Hepatocyte (in vitro differentiated cells): ENCODE data around the gene KDM2A. TPM values are rescaled to one million over a fixed set of nuclear protein-coding genes. Genes with fewer than 3 reads are reported as not detected.
A peak's percentile ranks its signal among the peaks of the same experiment; 100 is the strongest.

Experiments
- DNase-seq: peaks from one replicate; pipeline ENCODE4 v3.0.0-alpha.2; 2016; ENCODE audit warnings: low spot score
- H2AFZ ChIP-seq: fragments of 200-600 bp; sonication (generic); 2 replicates; pipeline ENCODE4 v1.6.0; 2016; ENCODE audit warnings: antibody characterized with exemption, mild to moderate bottlenecking
- H3K27ac ChIP-seq: fragments of 200-600 bp; sonication (generic); 2 replicates; pipeline ENCODE4 v1.5.1; 2016; ENCODE audit warnings: mild to moderate bottlenecking
- H3K27me3 ChIP-seq: fragments of 200-600 bp; sonication (generic); 2 replicates; pipeline ENCODE4 v1.6.1; 2016
- H3K36me3 ChIP-seq: fragments of 200-600 bp; sonication (generic); replicated peaks from 2 replicates; pipeline ENCODE4 v1.5.1; 2016; ENCODE audit warnings: low read depth; ENCODE audit not compliant: insufficient read depth
- H3K4me1 ChIP-seq: fragments of 200-600 bp; sonication (generic); 2 replicates; pipeline ENCODE4 v1.5.1; 2016; ENCODE audit warnings: mild to moderate bottlenecking, moderate library complexity; ENCODE audit not compliant: insufficient read depth
- H3K4me2 ChIP-seq: fragments of 200-600 bp; sonication (generic); 2 replicates; pipeline ENCODE4 v1.6.0; 2016
- H3K4me3 ChIP-seq: fragments of 200-600 bp; sonication (generic); 2 replicates; pipeline ENCODE4 v1.5.1; 2016; ENCODE audit warnings: mild to moderate bottlenecking
- H3K79me2 ChIP-seq: fragments of 200-600 bp; sonication (generic); 2 replicates; pipeline ENCODE4 v1.6.0; 2017; ENCODE audit warnings: mild to moderate bottlenecking
- H3K9me2 ChIP-seq: fragments of 200-600 bp; sonication (generic); replicated peaks from 2 replicates; pipeline ENCODE4 v1.6.0; 2017; ENCODE audit warnings: mild to moderate bottlenecking; ENCODE audit not compliant: insufficient read depth
- H3K9me3 ChIP-seq: fragments of 200-600 bp; sonication (generic); 2 replicates; pipeline ENCODE4 v1.5.1; 2016; ENCODE audit warnings: low read depth, mild to moderate bottlenecking
- H4K20me1 ChIP-seq: fragments of 200-600 bp; sonication (generic); 2 replicates; pipeline ENCODE4 v1.6.0; 2016; ENCODE audit warnings: mild to moderate bottlenecking; ENCODE audit not compliant: insufficient read depth, poor library complexity, severe bottlenecking
- CTCF ChIP-seq: fragments of 200-600 bp; sonication (generic); IDR thresholded peaks from 2 replicates; pipeline ENCODE4 v1.5.1; 2016; ENCODE audit warnings: antibody characterized with exemption, mild to moderate bottlenecking; ENCODE audit not compliant: poor library complexity
- EZH2 ChIP-seq: fragments of 200-600 bp; sonication (generic); IDR thresholded peaks from 2 replicates; pipeline ENCODE4 v1.6.1; 2016; ENCODE audit warnings: antibody characterized with exemption, mild to moderate bottlenecking, borderline replicate concordance
- EZH2phosphoT487 ChIP-seq: fragments of 200-600 bp; sonication (generic); IDR thresholded peaks from one replicate; pipeline ENCODE4 v1.6.1; 2018; ENCODE audit warnings: antibody characterized with exemption, mild to moderate bottlenecking, low read depth, moderate library complexity; ENCODE audit not compliant: unreplicated experiment, severe bottlenecking
- WGBS: methylation state at CpG from one replicate; pipeline ENCODE4 v1.1.6; 2016; ENCODE audit warnings: low lambda C conversion rate; ENCODE audit errors: missing lambda C conversion rate; 5-methylcytosine and 5-hydroxymethylcytosine counted together
- polyA plus RNA-seq: library from polyadenylated mRNA; unstranded; fragments of >200 nt; fragmentation: Nextera tagmentation; extraction: Ambion mirVana; gene quantifications from 2 replicates; pipeline ENCODE4 v1.2.1, GENCODE V29; 2016
- total RNA-seq: library from RNA; depleted of rRNA; stranded (reverse); fragments of >200 nt; gene quantifications from 2 replicates; pipeline ENCODE4 v1.2.3, GENCODE V29; 2014

Gene KDM2A
- total and polyA plus RNA-seq, 2 experiments from 2014 or later = 18.7 to 51.2 TPM

DNA sequence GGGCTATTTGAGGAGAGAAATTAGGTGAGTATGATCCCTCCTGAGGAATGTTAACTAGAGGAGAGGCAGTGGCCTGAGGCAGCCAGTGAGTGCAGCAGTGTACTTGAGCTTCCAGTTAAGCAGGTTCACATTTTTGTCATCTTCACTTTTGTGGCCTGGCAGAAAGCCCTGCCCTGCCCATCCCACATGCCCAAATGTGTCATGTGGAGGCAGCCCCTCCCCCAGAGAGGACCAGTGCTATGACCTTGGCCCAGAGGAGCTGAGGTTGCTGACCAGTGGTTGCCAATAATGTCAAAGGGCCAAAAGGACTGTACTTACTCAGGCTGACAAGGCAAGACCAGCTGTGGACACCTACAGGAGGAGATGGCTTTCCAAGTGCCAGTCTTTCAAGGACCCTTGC lies 129.6 kb downstream of the KDM2A start:
- Histone ChIP-seq H3K4me1 (no peaks in the 10 kb centered on the region), H3K9me3 (no peaks in the 10 kb centered on the region), H3K4me2 (no peak overlapping the region), H3K27ac (peak overlapping the region; percentile 67), H4K20me1 (peaks cover 12% of the 10 kb centered on the region), H3K79me2 (peaks cover 21% of the 10 kb centered on the region), H3K36me3 (peaks cover 5% of the 10 kb centered on the region), H2AFZ (no peak overlapping the region), H3K9me2 (no peaks in the 10 kb centered on the region), H3K27me3 (no peaks in the 10 kb centered on the region), H3K4me3 (no peak overlapping the region)
- TF ChIP-seq CTCF (no peak), EZH2phosphoT487 (no peak), EZH2 (no peak)
- no peak for DNase-seq

- Histone ChIP-seq H3K36me3 (peaks cover 5% of the 10 kb centered on the region), H3K9me3 (no peaks in the 10 kb centered on the region), H3K4me2 (no peak overlapping the region), H3K27me3 (no peaks in the 10 kb centered on the region), H3K4me1 (no peaks in the 10 kb centered on the region), H4K20me1 (peaks cover 3% of the 10 kb centered on the region), H3K27ac (no peak overlapping the region), H3K9me2 (no peaks in the 10 kb centered on the region), H3K79me2 (peaks cover 11% of the 10 kb centered on the region), H2AFZ (no peak overlapping the region), H3K4me3 (no peak overlapping the region)
- TF ChIP-seq EZH2 = no peak
- DNase-seq = no peak
- 97% methylated on average over 31 of the region's 37 CpGs for WGBS
These were observed 131.3 kb downstream of the KDM2A start for GRCh38 chr11:67250059-67251043.

GRCh38 chr11:67251841-67252240 lies 132.8 kb downstream of the KDM2A start:
- H4K20me1 ChIP-seq = peaks cover 3% of the 10 kb centered on the region
- no peaks in the 10 kb centered on the region for H3K36me3 ChIP-seq
- H3K4me1 ChIP-seq = no peaks in the 10 kb centered on the region
- no peak overlapping the region for H3K4me3 ChIP-seq
- H3K9me3 ChIP-seq = no peaks in the 10 kb centered on the region
- H3K4me2 ChIP-seq = no peak overlapping the region
- H3K27ac ChIP-seq = no peak overlapping the region
- no peak overlapping the region for H2AFZ ChIP-seq
- no peak for TF ChIP-seq EZH2phosphoT487
- no peak for TF ChIP-seq CTCF
- no peak for TF ChIP-seq EZH2
- no peaks in the 10 kb centered on the region for H3K9me2 ChIP-seq
- peaks cover 7% of the 10 kb centered on the region for H3K79me2 ChIP-seq
- H3K27me3 ChIP-seq = no peaks in the 10 kb centered on the region
- 77% methylated on average over 1 of the region's 1 CpG for WGBS
- DNase-seq = no peak

- TF ChIP-seq EZH2 (no peak), EZH2phosphoT487 (no peak)
- Histone ChIP-seq H4K20me1 (peaks cover 3% of the 10 kb centered on the region), H3K4me3 (no peak overlapping the region), H3K79me2 (peaks cover 3% of the 10 kb centered on the region), H3K4me1 (no peaks in the 10 kb centered on the region), H3K27ac (peak overlapping the region; percentile 42), H3K9me3 (no peaks in the 10 kb centered on the region), H2AFZ (no peak overlapping the region), H3K27me3 (no peaks in the 10 kb centered on the region), H3K36me3 (no peaks in the 10 kb centered on the region), H3K9me2 (no peaks in the 10 kb centered on the region), H3K4me2 (no peak overlapping the region)
- WGBS = 86% methylated on average over 4 of the region's 4 CpGs
- no peak for DNase-seq
These were observed 133.8 kb downstream of the KDM2A start for GRCh38 chr11:67252831-67253239.
